GM19351 (cell line): ENCODE measurements around the gene CTNS.

Experiments
- ATAC-seq: cut with Tn5 transposase; IDR thresholded peaks from one replicate; pipeline ENCODE4 v1.9.1; 2021; ENCODE audit warnings: mild to moderate bottlenecking, moderate library complexity; ENCODE audit not compliant: unreplicated experiment

CTNS gene

GRCh38 chr17:3622977-3623594 is 13.5 kb upstream of the CTNS start:
- ATAC-seq = no peak

- no peak for ATAC-seq
Observed at GRCh38 chr17:3626831-3627768, 9.5 kb upstream of the CTNS start.

GRCh38 chr17:3627769-3628167 is 8.8 kb upstream of the CTNS start:
- no peak for ATAC-seq

- ATAC-seq = no peak
Observed at GRCh38 chr17:3630781-3631180, 5.8 kb upstream of the CTNS start.

- no peak for ATAC-seq
Observed at GRCh38 chr17:3632287-3632686, 4.3 kb upstream of the CTNS start.

- no peak for ATAC-seq
Observed at GRCh38 chr17:3635474-3636153, 946 bp upstream of the CTNS start.

- no peak for ATAC-seq
Observed at GRCh38 chr17:3636908-3637373, 381 bp downstream of the CTNS start.

GRCh38 chr17:3639981-3640596 is 3.5 kb downstream of the CTNS start:
- ATAC-seq = no peak

GRCh38 chr17:3641014-3641413 is 4.5 kb downstream of the CTNS start:
- ATAC-seq = no peak

GRCh38 chr17:3641717-3642486 is 5.3 kb downstream of the CTNS start:
- no peak for ATAC-seq

GRCh38 chr17:3643889-3644349 is 7.4 kb downstream of the CTNS start:
- ATAC-seq = no peak

GRCh38 chr17:3645310-3645709 is 8.8 kb downstream of the CTNS start:
- no peak for ATAC-seq

GRCh38 chr17:3647251-3647650 is 10.7 kb downstream of the CTNS start:
- ATAC-seq = no peak

- ATAC-seq = no peak
Observed at GRCh38 chr17:3647769-3648555, 11.4 kb downstream of the CTNS start.

- no peak for ATAC-seq
Observed at GRCh38 chr17:3655766-3656165, 19.2 kb downstream of the CTNS start.

GRCh38 chr17:3656353-3656752 is 19.8 kb downstream of the CTNS start:
- no peak for ATAC-seq

- ATAC-seq = no peak
Observed at GRCh38 chr17:3656755-3657587, 20.4 kb downstream of the CTNS start.

- ATAC-seq = no peak
Observed at GRCh38 chr17:3657588-3657869, 21.0 kb downstream of the CTNS start.
